Measurements from ENCODE around the gene ZNF302.

DNA sequence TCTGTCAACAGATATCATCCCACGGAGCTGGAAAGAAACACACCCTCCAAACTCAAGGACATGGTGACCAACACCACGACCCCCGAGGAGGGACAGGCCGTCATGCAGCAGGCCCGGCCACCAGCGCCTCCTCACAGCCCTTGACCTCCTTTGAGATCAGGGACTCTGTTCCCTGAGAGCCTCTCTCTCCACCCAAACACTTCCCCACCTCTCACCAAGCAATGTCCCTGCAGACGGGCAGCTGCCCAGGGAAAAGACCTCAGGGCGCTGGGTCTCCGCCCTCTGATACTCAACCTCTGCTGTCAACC is 10.6 kb upstream of the ZNF302 start:
- TF ChIP-seq CTCF (IDR thresholded peaks at IDR 0.05) (no peak), EP300 (IDR thresholded peaks at IDR 0.05) (no peak), POLR2A (IDR thresholded peaks at IDR 0.05) (no peak)
